Measurements from ENCODE around the gene HLA-DRA.

HLA-DRA gene

GRCh38 chr6:32401284-32401963 lies 38.3 kb upstream of the HLA-DRA start:
- Histone ChIP-seq H3K36me3 (ENCODE audit: control insufficient read depth, insufficient read depth, low read length) (no peaks in the 10 kb centered on the region), H3K4me3 (replicated peaks; ENCODE audit: low read depth, low read length) (no peak overlapping the region), H3K27me3 (replicated peaks; ENCODE audit: control insufficient read depth, insufficient read depth, low read length) (no peaks in the 10 kb centered on the region; the same call in 1 of the 2 replicates)
- no peak for TF ChIP-seq CTCF (IDR thresholded peaks at IDR 0.05; ENCODE audit: insufficient read depth, low read length, poor library complexity, severe bottlenecking)
- no peak for DNase-seq (ENCODE audit: extremely low read depth, insufficient read length)

- H3K36me3 ChIP-seq (ENCODE audit: control insufficient read depth, insufficient read depth, low read length) = no peaks in the 10 kb centered on the region
- H3K27me3 ChIP-seq (replicated peaks; ENCODE audit: control insufficient read depth, insufficient read depth, low read length) = no peaks in the 10 kb centered on the region; the same call in 1 of the 2 replicates
- no peak for DNase-seq (ENCODE audit: extremely low read depth, insufficient read length)
- TF ChIP-seq CTCF (IDR thresholded peaks at IDR 0.05; ENCODE audit: insufficient read depth, low read length, poor library complexity, severe bottlenecking) = no peak
- no peak overlapping the region for H3K4me3 ChIP-seq (replicated peaks; ENCODE audit: low read depth, low read length)
Measured at GRCh38 chr6:32402812-32403211, 36.9 kb upstream of the HLA-DRA start.

- no peak overlapping the region for H3K4me3 ChIP-seq (replicated peaks; ENCODE audit: low read depth, low read length)
- no peak for TF ChIP-seq CTCF (IDR thresholded peaks at IDR 0.05; ENCODE audit: insufficient read depth, low read length, poor library complexity, severe bottlenecking)
- H3K27me3 ChIP-seq (replicated peaks; ENCODE audit: control insufficient read depth, insufficient read depth, low read length) = no peaks in the 10 kb centered on the region; the same call in 1 of the 2 replicates
- no peaks in the 10 kb centered on the region for H3K36me3 ChIP-seq (ENCODE audit: control insufficient read depth, insufficient read depth, low read length)
- no peak for DNase-seq (ENCODE audit: extremely low read depth, insufficient read length)
Measured at GRCh38 chr6:32405656-32406055, 34.0 kb upstream of the HLA-DRA start.

- no peaks in the 10 kb centered on the region for H3K36me3 ChIP-seq (ENCODE audit: control insufficient read depth, insufficient read depth, low read length)
- no peak for TF ChIP-seq CTCF (IDR thresholded peaks at IDR 0.05; ENCODE audit: insufficient read depth, low read length, poor library complexity, severe bottlenecking)
- no peak for DNase-seq (ENCODE audit: extremely low read depth, insufficient read length)
- no peaks in the 10 kb centered on the region; the same call in 1 of the 2 replicates for H3K27me3 ChIP-seq (replicated peaks; ENCODE audit: control insufficient read depth, insufficient read depth, low read length)
- H3K4me3 ChIP-seq (replicated peaks; ENCODE audit: low read depth, low read length) = no peak overlapping the region
Measured at GRCh38 chr6:32406197-32406596, 33.5 kb upstream of the HLA-DRA start.

GRCh38 chr6:32406857-32407256 lies 32.8 kb upstream of the HLA-DRA start, which contains the start of gene BTNL2:
TSS of gene BTNL2 (minus strand) at chr6:32407181. CDS start at chr6:32407123, 58 bp downstream.
- no peak within 1 kb of the TSS for H3K4me3 ChIP-seq (replicated peaks; ENCODE audit: low read depth, low read length)

More at GRCh38 chr6:32406857-32407256, 32.8 kb upstream of the HLA-DRA start, which contains the start of gene BTNL2:
- no peak for DNase-seq (ENCODE audit: extremely low read depth, insufficient read length)
- TF ChIP-seq CTCF (IDR thresholded peaks at IDR 0.05; ENCODE audit: insufficient read depth, low read length, poor library complexity, severe bottlenecking) = no peak
- Histone ChIP-seq H3K36me3 (ENCODE audit: control insufficient read depth, insufficient read depth, low read length) (no peaks in the 10 kb centered on the region), H3K27me3 (replicated peaks; ENCODE audit: control insufficient read depth, insufficient read depth, low read length) (no peaks in the 10 kb centered on the region; the same call in 1 of the 2 replicates)

Measured in GM06990 (cell line).